GM19240 (cell line): ENCODE measurements around the gene LRRC32.
"Not testable (repeated sequence)": the region's sequence is repeated elsewhere in the genome, so short reads cannot be mapped to it uniquely, and the experiment has no call there.

ENCODE experiments used
- DNase-seq: peaks from one replicate; pipeline ENCODE4 v3.0.0; 2011; ENCODE audit warnings: low spot score; ENCODE audit not compliant: insufficient read length

LRRC32 gene

GRCh38 chr11:76614471-76615179, 55.9 kb downstream of the LRRC32 start:
- DNase-seq = no peak

GRCh38 chr11:76613901-76614300, 56.6 kb downstream of the LRRC32 start:
- no peak for DNase-seq

GRCh38 chr11:76612226-76612625, 58.3 kb downstream of the LRRC32 start:
- no peak for DNase-seq

GRCh38 chr11:76610871-76611475, 59.6 kb downstream of the LRRC32 start:
- DNase-seq = no peak

GRCh38 chr11:76610371-76610770, 60.2 kb downstream of the LRRC32 start:
- no peak for DNase-seq

- no peak for DNase-seq
Measured at GRCh38 chr11:76609736-76610370, 60.7 kb downstream of the LRRC32 start.

GRCh38 chr11:76608879-76609460, 61.6 kb downstream of the LRRC32 start:
- DNase-seq = not testable (repeated sequence)

- not testable (repeated sequence) for DNase-seq
Measured at GRCh38 chr11:76608228-76608627, 62.3 kb downstream of the LRRC32 start.
